Ammon's horn (tissue), 1 donor: ENCODE results near the gene MNDA.
"Not testable (repeated sequence)": the region's sequence is repeated elsewhere in the genome, so short reads cannot be mapped to it uniquely, and the experiment has no call there.

ENCODE experiments used
- DNase-seq: peaks from one replicate; pipeline ENCODE4 v3.0.0-alpha.2; 2016; ENCODE audit warnings: low spot score

Gene MNDA

GRCh38 chr1:158838660-158839059 lies 7.5 kb downstream of the MNDA start:
- no peak for DNase-seq

- DNase-seq: no peak
Measured at GRCh38 chr1:158839566-158839965, 8.4 kb downstream of the MNDA start.

- DNase-seq: no peak
Measured at GRCh38 chr1:158840236-158840635, 9.1 kb downstream of the MNDA start.

GRCh38 chr1:158864595-158864994 lies 33.4 kb downstream of the MNDA start:
- DNase-seq: no peak

GRCh38 chr1:158870438-158870837 lies 39.3 kb downstream of the MNDA start:
- not testable (repeated sequence) for DNase-seq

GRCh38 chr1:158873141-158873540 lies 42.0 kb downstream of the MNDA start:
- no peak for DNase-seq

GRCh38 chr1:158893654-158894053 lies 62.5 kb downstream of the MNDA start:
- no peak for DNase-seq

GRCh38 chr1:158898722-158899121 lies 67.6 kb downstream of the MNDA start:
- DNase-seq: no peak
